ENCODE data around the gene PICALM.

PICALM gene

GRCh38 chr11:86072211-86072610 lies 3.3 kb upstream of the PICALM start:
- no peak for DNase-seq
- no peak overlapping the region for H3K4me3 ChIP-seq (ENCODE audit: low read depth in 1 of 2, low read length in 2 of 2)
- H2AFZ ChIP-seq (ENCODE audit: low read depth, low read length) = no peak overlapping the region
- peaks cover 17% of the 10 kb centered on the region for H3K79me2 ChIP-seq (ENCODE audit: insufficient read depth, low read length)
- ATAC-seq (ENCODE audit: insufficient read depth, low read depth) = no peak
- H3K4me2 ChIP-seq (ENCODE audit: insufficient read depth, low read length) = no peak overlapping the region
- peaks cover 4% of the 10 kb centered on the region for H3K27me3 ChIP-seq (ENCODE audit: insufficient read depth, low read length, poor library complexity)
- H3K27ac ChIP-seq (ENCODE audit: low read length) = no peak overlapping the region
- H4K20me1 ChIP-seq (ENCODE audit: insufficient read depth, low read length) = peaks cover 11% of the 10 kb centered on the region
- no peak overlapping the region for H3K9ac ChIP-seq (ENCODE audit: low read depth, low read length)
- peaks cover 12% of the 10 kb centered on the region for H3K4me1 ChIP-seq (ENCODE audit: insufficient read depth, low read length)
- no peaks in the 10 kb centered on the region for H3K9me3 ChIP-seq (ENCODE audit: insufficient read depth, low read length, severe bottlenecking)
- no peak for TF ChIP-seq CTCF (IDR thresholded peaks at IDR 0.05; ENCODE audit: borderline replicate concordance, extremely low read depth, low read length, poor library complexity, severe bottlenecking)
- TF ChIP-seq EZH2 (IDR thresholded peaks at IDR 0.05; ENCODE audit: borderline replicate concordance, low read depth, low read length, severe bottlenecking) = no peak
- H3K36me3 ChIP-seq (ENCODE audit: insufficient read depth, low read length) = no peaks in the 10 kb centered on the region; the same call in 1 of the 2 replicates

GRCh38 chr11:86070142-86071056 lies 1.5 kb upstream of the PICALM start:
- no peak overlapping the region for H3K27ac ChIP-seq (ENCODE audit: low read length)

GRCh38 chr11:86069408-86070101 lies 671 bp upstream of the PICALM start:
- Histone ChIP-seq H3K27me3 (ENCODE audit: insufficient read depth, low read length, poor library complexity) (no peaks in the 10 kb centered on the region), H4K20me1 (ENCODE audit: insufficient read depth, low read length) (peaks cover 36% of the 10 kb centered on the region), H3K27ac (ENCODE audit: low read length) (peak overlapping the region; percentile 83), H2AFZ (ENCODE audit: low read depth, low read length) (peak overlapping the region; percentile 85), H3K36me3 (ENCODE audit: insufficient read depth, low read length) (no peaks in the 10 kb centered on the region; the same call in 1 of the 2 replicates), H3K79me2 (ENCODE audit: insufficient read depth, low read length) (peaks cover 44% of the 10 kb centered on the region), H3K9me3 (ENCODE audit: insufficient read depth, low read length, severe bottlenecking) (no peaks in the 10 kb centered on the region), H3K9ac (ENCODE audit: low read depth, low read length) (peak overlapping the region; percentile 53), H3K4me3 (ENCODE audit: low read depth in 1 of 2, low read length in 2 of 2) (peak overlapping the region in 1 of 2 experiments; percentile 52; a peak in 2 of 4 replicates), H3K4me1 (ENCODE audit: insufficient read depth, low read length) (peaks cover 36% of the 10 kb centered on the region), H3K4me2 (ENCODE audit: insufficient read depth, low read length) (peak overlapping the region; percentile 62)
- no peak for ATAC-seq (ENCODE audit: insufficient read depth, low read depth)
- DNase-seq = no peak
- TF ChIP-seq CTCF (IDR thresholded peaks at IDR 0.05; ENCODE audit: borderline replicate concordance, extremely low read depth, low read length, poor library complexity, severe bottlenecking) = no peak
- no peak for TF ChIP-seq EZH2 (IDR thresholded peaks at IDR 0.05; ENCODE audit: borderline replicate concordance, low read depth, low read length, severe bottlenecking)

More at GRCh38 chr11:86070142-86071056, 1.5 kb upstream of the PICALM start:
- H2AFZ ChIP-seq (ENCODE audit: low read depth, low read length) = peak overlapping the region; percentile 85
- peaks cover 35% of the 10 kb centered on the region for H3K79me2 ChIP-seq (ENCODE audit: insufficient read depth, low read length)
- ATAC-seq (ENCODE audit: insufficient read depth, low read depth) (no peak), DNase-seq (no peak)
- H3K36me3 ChIP-seq (ENCODE audit: insufficient read depth, low read length) = no peaks in the 10 kb centered on the region; the same call in 1 of the 2 replicates
- no peak overlapping the region for H3K4me3 ChIP-seq (ENCODE audit: low read depth in 1 of 2, low read length in 2 of 2)
- no peak for TF ChIP-seq CTCF (IDR thresholded peaks at IDR 0.05; ENCODE audit: borderline replicate concordance, extremely low read depth, low read length, poor library complexity, severe bottlenecking)
- no peak for TF ChIP-seq EZH2 (IDR thresholded peaks at IDR 0.05; ENCODE audit: borderline replicate concordance, low read depth, low read length, severe bottlenecking)
- H3K9me3 ChIP-seq (ENCODE audit: insufficient read depth, low read length, severe bottlenecking) = no peaks in the 10 kb centered on the region
- H4K20me1 ChIP-seq (ENCODE audit: insufficient read depth, low read length) = peaks cover 29% of the 10 kb centered on the region
- H3K9ac ChIP-seq (ENCODE audit: low read depth, low read length) = no peak overlapping the region
- H3K4me1 ChIP-seq (ENCODE audit: insufficient read depth, low read length) = peaks cover 30% of the 10 kb centered on the region
- no peaks in the 10 kb centered on the region for H3K27me3 ChIP-seq (ENCODE audit: insufficient read depth, low read length, poor library complexity)
- peak overlapping the region; percentile 62; the same call in 1 of the 2 replicates for H3K4me2 ChIP-seq (ENCODE audit: insufficient read depth, low read length)
